Type B pancreatic cell (in vitro differentiated cells): ENCODE data around the gene ELFN1. TPM values are rescaled to one million over a fixed set of nuclear protein-coding genes. Genes with fewer than 3 reads are reported as not detected.

Source experiments
- DNase-seq: peaks from one replicate; pipeline ENCODE4 v3.0.0; 2021; ENCODE audit warnings: mixed read lengths; ENCODE audit not compliant: unreplicated experiment; ENCODE audit errors: extremely low spot score
- H3K27ac Mint-ChIP-seq: 2 replicates; pipeline ENCODE4 v1.8.0; 2021; ENCODE audit warnings: mild to moderate bottlenecking, mixed read lengths
- H3K27me3 Mint-ChIP-seq: 2 replicates; pipeline ENCODE4 v1.8.0; 2021; ENCODE audit warnings: mixed read lengths
- H3K36me3 Mint-ChIP-seq: 2 replicates; pipeline ENCODE4 v1.8.0; 2021; ENCODE audit warnings: mixed read lengths
- H3K4me1 Mint-ChIP-seq: one replicate; pipeline ENCODE4 v1.8.0; 2021; ENCODE audit warnings: mixed read lengths; ENCODE audit not compliant: unreplicated experiment
- H3K4me3 Mint-ChIP-seq: 2 replicates; pipeline ENCODE4 v1.8.0; 2021; ENCODE audit warnings: mild to moderate bottlenecking, mixed read lengths
- H3K9me3 Mint-ChIP-seq: 2 replicates; pipeline ENCODE4 v1.8.0; 2021; ENCODE audit warnings: mixed read lengths
- total RNA-seq: library from RNA; stranded (reverse); gene quantifications from 2 replicates; pipeline ENCODE4 v1.2.1, GENCODE V29; 2021; ENCODE audit warnings: low replicate concordance
- TF ChIP-seq, protein P1 (sequence below): fragments of 200-600 bp; sonication (generic); conservative IDR thresholded peaks from 2 replicates; pipeline ENCODE4 v1.5.0; 2021; ENCODE audit warnings: antibody characterized with exemption, mild to moderate bottlenecking

Gene ELFN1
- total RNA-seq, 1 donor from 2014 or later: 5.8 TPM

- TF ChIP-seq, protein P1, sequence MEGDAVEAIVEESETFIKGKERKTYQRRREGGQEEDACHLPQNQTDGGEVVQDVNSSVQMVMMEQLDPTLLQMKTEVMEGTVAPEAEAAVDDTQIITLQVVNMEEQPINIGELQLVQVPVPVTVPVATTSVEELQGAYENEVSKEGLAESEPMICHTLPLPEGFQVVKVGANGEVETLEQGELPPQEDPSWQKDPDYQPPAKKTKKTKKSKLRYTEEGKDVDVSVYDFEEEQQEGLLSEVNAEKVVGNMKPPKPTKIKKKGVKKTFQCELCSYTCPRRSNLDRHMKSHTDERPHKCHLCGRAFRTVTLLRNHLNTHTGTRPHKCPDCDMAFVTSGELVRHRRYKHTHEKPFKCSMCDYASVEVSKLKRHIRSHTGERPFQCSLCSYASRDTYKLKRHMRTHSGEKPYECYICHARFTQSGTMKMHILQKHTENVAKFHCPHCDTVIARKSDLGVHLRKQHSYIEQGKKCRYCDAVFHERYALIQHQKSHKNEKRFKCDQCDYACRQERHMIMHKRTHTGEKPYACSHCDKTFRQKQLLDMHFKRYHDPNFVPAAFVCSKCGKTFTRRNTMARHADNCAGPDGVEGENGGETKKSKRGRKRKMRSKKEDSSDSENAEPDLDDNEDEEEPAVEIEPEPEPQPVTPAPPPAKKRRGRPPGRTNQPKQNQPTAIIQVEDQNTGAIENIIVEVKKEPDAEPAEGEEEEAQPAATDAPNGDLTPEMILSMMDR: no peak
- Mint-ChIP-seq H3K36me3 (no peaks in the 10 kb centered on the region), H3K9me3 (no peaks in the 10 kb centered on the region), H3K4me1 (peaks cover 13% of the 10 kb centered on the region), H3K4me3 (no peak overlapping the region), H3K27ac (no peak overlapping the region), H3K27me3 (no peaks in the 10 kb centered on the region)
- no peak for DNase-seq
Measured at GRCh38 chr7:1741751-1742554, 71.9 kb downstream of the ELFN1 start.

DNA sequence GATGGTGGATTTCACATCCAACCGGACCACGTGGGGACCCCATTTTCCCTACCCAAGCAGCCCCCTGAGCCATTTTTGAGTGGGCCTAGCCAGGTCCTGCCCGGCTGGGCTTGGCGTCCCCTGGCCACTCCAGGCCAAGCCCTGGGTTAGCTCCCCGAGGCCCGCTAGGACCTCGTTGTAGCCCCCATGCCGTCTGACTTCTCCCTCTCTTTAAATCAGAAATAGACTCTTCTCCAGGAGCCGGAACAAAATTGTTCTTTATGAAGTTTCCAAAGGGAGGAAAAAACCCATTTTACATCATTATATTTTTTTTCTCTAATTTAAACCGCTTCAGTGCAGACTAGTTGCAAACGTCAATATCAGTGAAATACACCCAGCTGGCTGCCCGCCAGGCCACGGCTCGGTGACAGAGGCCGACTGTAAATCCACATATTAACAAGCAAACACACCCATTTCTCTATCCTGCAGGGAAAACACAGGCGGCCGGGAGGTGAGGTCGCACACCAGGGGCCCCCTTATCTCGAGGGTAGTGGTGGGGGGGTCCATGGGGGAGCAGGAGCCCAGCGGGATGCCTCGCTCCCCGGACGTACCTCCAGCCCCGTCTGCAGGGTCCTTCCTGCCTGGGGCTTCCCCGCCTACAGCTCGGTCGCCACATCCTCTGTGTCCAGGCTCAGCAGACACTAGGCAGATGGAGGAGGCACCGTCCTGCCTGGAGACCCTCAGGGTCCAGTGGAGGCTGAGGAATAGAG, 72.7 kb downstream of the ELFN1 start:
- Mint-ChIP-seq H3K36me3 (no peaks in the 10 kb centered on the region), H3K9me3 (no peaks in the 10 kb centered on the region), H3K4me3 (no peak overlapping the region), H3K27ac (no peak overlapping the region), H3K27me3 (no peaks in the 10 kb centered on the region), H3K4me1 (peaks cover 13% of the 10 kb centered on the region)
- no peak for DNase-seq
- TF ChIP-seq, protein P1: no peak

DNA sequence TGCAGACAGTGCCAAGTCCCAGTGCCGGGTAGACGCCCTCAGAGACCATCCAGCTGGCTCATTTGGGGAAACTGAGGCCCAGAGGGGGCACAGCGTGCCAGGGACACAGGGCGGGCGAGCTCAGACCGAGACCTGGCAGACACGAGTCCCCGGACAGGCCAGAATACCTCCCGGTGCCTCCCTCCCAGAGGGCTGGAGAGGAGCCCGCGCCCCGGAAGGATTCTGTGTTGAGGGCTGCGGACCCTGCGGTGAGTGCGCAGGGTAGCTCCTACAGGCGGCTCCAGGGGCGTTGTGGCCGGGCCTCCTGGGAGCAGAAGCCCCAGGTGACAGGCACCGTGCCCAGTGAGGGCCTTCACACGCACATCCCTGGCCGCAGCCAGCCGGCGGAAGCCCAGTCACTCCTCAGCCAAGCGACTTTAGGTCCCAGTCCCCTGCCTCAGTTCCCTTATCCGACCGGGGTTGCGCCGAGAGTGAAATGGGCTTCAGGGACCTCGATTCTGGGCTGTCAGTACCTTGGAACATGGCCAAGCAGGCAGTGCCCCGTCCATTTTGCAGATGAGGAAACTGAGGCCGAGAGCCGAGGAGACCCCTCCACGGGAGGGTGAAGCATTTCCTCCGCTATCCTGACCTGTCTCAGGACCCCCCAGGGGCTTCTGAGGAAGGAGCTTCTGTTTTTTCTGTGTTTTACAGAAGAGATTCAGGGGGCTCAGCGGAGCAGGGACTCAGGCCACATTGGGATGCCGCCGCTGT, 73.6 kb downstream of the ELFN1 start:
- H3K4me1 Mint-ChIP-seq: peaks cover 9% of the 10 kb centered on the region
- H3K4me3 Mint-ChIP-seq: no peak overlapping the region
- TF ChIP-seq, protein P1: no peak
- H3K9me3 Mint-ChIP-seq: no peaks in the 10 kb centered on the region
- no peaks in the 10 kb centered on the region for H3K27me3 Mint-ChIP-seq
- no peak for DNase-seq
- H3K27ac Mint-ChIP-seq: no peak overlapping the region
- no peaks in the 10 kb centered on the region for H3K36me3 Mint-ChIP-seq

GRCh38 chr7:1744296-1745017, 74.4 kb downstream of the ELFN1 start:
- no peak overlapping the region for H3K27ac Mint-ChIP-seq
- no peak for DNase-seq
- TF ChIP-seq, protein P1: no peak
- H3K4me1 Mint-ChIP-seq: peaks cover 3% of the 10 kb centered on the region
- H3K27me3 Mint-ChIP-seq: no peaks in the 10 kb centered on the region
- no peaks in the 10 kb centered on the region for H3K36me3 Mint-ChIP-seq
- H3K4me3 Mint-ChIP-seq: no peak overlapping the region
- no peaks in the 10 kb centered on the region for H3K9me3 Mint-ChIP-seq

DNA sequence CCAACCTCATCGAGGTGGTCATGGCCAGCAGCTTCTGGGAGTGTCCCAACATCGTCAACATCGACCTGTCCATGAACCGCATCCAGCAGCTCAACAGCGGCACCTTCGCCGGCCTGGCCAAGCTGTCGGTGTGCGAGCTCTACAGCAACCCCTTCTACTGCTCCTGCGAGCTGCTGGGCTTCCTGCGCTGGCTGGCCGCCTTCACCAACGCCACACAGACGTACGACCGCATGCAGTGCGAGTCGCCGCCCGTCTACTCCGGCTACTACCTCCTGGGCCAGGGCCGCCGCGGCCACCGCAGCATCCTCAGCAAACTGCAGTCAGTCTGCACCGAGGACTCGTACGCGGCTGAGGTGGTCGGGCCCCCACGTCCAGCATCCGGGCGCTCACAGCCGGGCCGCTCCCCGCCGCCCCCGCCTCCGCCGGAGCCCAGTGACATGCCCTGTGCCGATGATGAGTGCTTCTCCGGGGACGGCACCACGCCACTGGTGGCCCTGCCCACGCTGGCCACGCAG, 75.0 kb downstream of the ELFN1 start:
- H3K4me3 Mint-ChIP-seq: no peak overlapping the region
- DNase-seq: no peak
- TF ChIP-seq, protein P1: no peak
- no peaks in the 10 kb centered on the region for H3K9me3 Mint-ChIP-seq
- H3K27me3 Mint-ChIP-seq: no peaks in the 10 kb centered on the region
- H3K4me1 Mint-ChIP-seq: peaks cover 3% of the 10 kb centered on the region
- no peaks in the 10 kb centered on the region for H3K36me3 Mint-ChIP-seq
- H3K27ac Mint-ChIP-seq: no peak overlapping the region
